Vagina (tissue), 2 donors: ENCODE data around the gene TAF4B. TPM values are rescaled to one million over a fixed set of nuclear protein-coding genes. Genes with fewer than 3 reads are reported as not detected.
"Not testable (repeated sequence)": the region's sequence is repeated elsewhere in the genome, so short reads cannot be mapped to it uniquely, and the experiment has no call there.

Experiments
- DNase-seq, 2 donors: peaks; one replicate each; pipeline ENCODE4 v3.0.0-alpha.2; 2017; ENCODE audit errors: extremely low spot score in 2 of 2
- H3K27ac ChIP-seq: fragments of 200-600 bp; sonication (generic); one replicate; pipeline ENCODE4 v1.5.1; 2019
- H3K27me3 ChIP-seq: fragments of 200-600 bp; sonication (generic); one replicate; pipeline ENCODE4 v1.5.1; 2019
- H3K36me3 ChIP-seq, 2 donors: fragments of 200-600 bp; sonication (generic); one replicate each; pipeline ENCODE4 v1.5.1; 2017 to 2019
- H3K4me1 ChIP-seq: fragments of 200-600 bp; sonication (generic); one replicate; pipeline ENCODE4 v1.5.1; 2019
- H3K4me3 ChIP-seq, 2 donors: fragments of 200-600 bp; sonication (generic); 1 replicate in 1 of 2; 2 replicates in 1 of 2; pipeline ENCODE4 v1.5.1; 2016 to 2019
- H3K9me3 ChIP-seq: fragments of 200-600 bp; sonication (generic); one replicate; pipeline ENCODE4 v1.5.1; 2019
- POLR2A ChIP-seq, 2 donors: fragments of 450-650 bp; IDR thresholded peaks; one replicate each; pipeline ENCODE4 v1.6.1; 2017; ENCODE audit warnings: antibody characterized with exemption in 2 of 2, mild to moderate bottlenecking in 2 of 2, moderate library complexity in 2 of 2
- POLR2AphosphoS5 ChIP-seq, 2 donors: sonication (generic); formaldehyde crosslinking; IDR thresholded peaks; one replicate each; pipeline ENCODE4 v1.9.0; 2017; ENCODE audit warnings: antibody characterized with exemption in 2 of 2, mild to moderate bottlenecking in 2 of 2, low read depth in 1 of 2; ENCODE audit not compliant: insufficient read depth in 1 of 2
- intact Hi-C: fragments of 100-400 bp; cut with DNase I; formaldehyde crosslinking; loops from one replicate; pipeline ENCODE4 v1.15.1; 2023
- total RNA-seq: library from RNA; depleted of rRNA; stranded (reverse); fragments of >200 nt; gene quantifications from one replicate; pipeline ENCODE4 v1.2.3, GENCODE V29; 2016
- TF ChIP-seq, protein P1 (sequence below), 3 experiments: fragments of 450-650 bp in 2 of 3; fragments of 200-600 bp in 1 of 3; sonication (generic) in 1 of 3; IDR thresholded peaks; one replicate each; pipeline ENCODE4 v1.5.1; 2017 to 2019; ENCODE audit warnings: antibody characterized with exemption in 3 of 3, mild to moderate bottlenecking in 2 of 3, moderate library complexity in 2 of 3

The TAF4B gene
- total RNA-seq, 1 donor from 2014 or later = 16.0 TPM

GRCh38 chr18:26362021-26362420 is 135.8 kb downstream of the TAF4B start:
- Histone ChIP-seq H3K27ac (no peak overlapping the region), H3K9me3 (no peaks in the 10 kb centered on the region)

GRCh38 chr18:26367425-26367824 is 141.2 kb downstream of the TAF4B start:
- TF ChIP-seq, protein P1, sequence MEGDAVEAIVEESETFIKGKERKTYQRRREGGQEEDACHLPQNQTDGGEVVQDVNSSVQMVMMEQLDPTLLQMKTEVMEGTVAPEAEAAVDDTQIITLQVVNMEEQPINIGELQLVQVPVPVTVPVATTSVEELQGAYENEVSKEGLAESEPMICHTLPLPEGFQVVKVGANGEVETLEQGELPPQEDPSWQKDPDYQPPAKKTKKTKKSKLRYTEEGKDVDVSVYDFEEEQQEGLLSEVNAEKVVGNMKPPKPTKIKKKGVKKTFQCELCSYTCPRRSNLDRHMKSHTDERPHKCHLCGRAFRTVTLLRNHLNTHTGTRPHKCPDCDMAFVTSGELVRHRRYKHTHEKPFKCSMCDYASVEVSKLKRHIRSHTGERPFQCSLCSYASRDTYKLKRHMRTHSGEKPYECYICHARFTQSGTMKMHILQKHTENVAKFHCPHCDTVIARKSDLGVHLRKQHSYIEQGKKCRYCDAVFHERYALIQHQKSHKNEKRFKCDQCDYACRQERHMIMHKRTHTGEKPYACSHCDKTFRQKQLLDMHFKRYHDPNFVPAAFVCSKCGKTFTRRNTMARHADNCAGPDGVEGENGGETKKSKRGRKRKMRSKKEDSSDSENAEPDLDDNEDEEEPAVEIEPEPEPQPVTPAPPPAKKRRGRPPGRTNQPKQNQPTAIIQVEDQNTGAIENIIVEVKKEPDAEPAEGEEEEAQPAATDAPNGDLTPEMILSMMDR (IDR thresholded peaks at IDR 0.05) = no peak
- no peak for TF ChIP-seq POLR2A (IDR thresholded peaks at IDR 0.05)
- TF ChIP-seq POLR2AphosphoS5 (IDR thresholded peaks at IDR 0.05; ENCODE audit: insufficient read depth in 1 of 2, low read depth in 1 of 2) = no peak
- DNase-seq = no peak
- H3K9me3 ChIP-seq = no peaks in the 10 kb centered on the region
- no peaks in the 10 kb centered on the region for H3K36me3 ChIP-seq
- intact Hi-C loops = no loop called here
- H3K4me3 ChIP-seq = no peak overlapping the region
- H3K27ac ChIP-seq = no peak overlapping the region
- no peaks in the 10 kb centered on the region for H3K4me1 ChIP-seq
- H3K27me3 ChIP-seq = no peaks in the 10 kb centered on the region

More at GRCh38 chr18:26362021-26362420, 135.8 kb downstream of the TAF4B start:
- H3K36me3 ChIP-seq = peaks cover 0 to 6% of the 10 kb centered on the region in 2 donors
- H3K4me1 ChIP-seq = no peaks in the 10 kb centered on the region
- no peak for DNase-seq
- intact Hi-C loops = no loop called here
- H3K4me3 ChIP-seq = no peak overlapping the region
- TF ChIP-seq, protein P1 (IDR thresholded peaks at IDR 0.05) = no peak
- TF ChIP-seq POLR2A (IDR thresholded peaks at IDR 0.05) (no peak), POLR2AphosphoS5 (IDR thresholded peaks at IDR 0.05; ENCODE audit: insufficient read depth in 1 of 2, low read depth in 1 of 2) (no peak)
- H3K27me3 ChIP-seq = no peaks in the 10 kb centered on the region

- intact Hi-C loops = no loop called here
- H3K36me3 ChIP-seq = no peaks in the 10 kb centered on the region
- no peak overlapping the region for H3K27ac ChIP-seq
- no peaks in the 10 kb centered on the region for H3K4me1 ChIP-seq
- H3K27me3 ChIP-seq = no peaks in the 10 kb centered on the region
- H3K4me3 ChIP-seq = no peak overlapping the region
- TF ChIP-seq POLR2A (IDR thresholded peaks at IDR 0.05) (no peak), POLR2AphosphoS5 (IDR thresholded peaks at IDR 0.05; ENCODE audit: insufficient read depth in 1 of 2, low read depth in 1 of 2) (no peak)
- TF ChIP-seq, protein P1 (IDR thresholded peaks at IDR 0.05) = no peak
- DNase-seq = no peak
- no peaks in the 10 kb centered on the region for H3K9me3 ChIP-seq
Measured at GRCh38 chr18:26370037-26370436, 143.8 kb downstream of the TAF4B start.

DNA sequence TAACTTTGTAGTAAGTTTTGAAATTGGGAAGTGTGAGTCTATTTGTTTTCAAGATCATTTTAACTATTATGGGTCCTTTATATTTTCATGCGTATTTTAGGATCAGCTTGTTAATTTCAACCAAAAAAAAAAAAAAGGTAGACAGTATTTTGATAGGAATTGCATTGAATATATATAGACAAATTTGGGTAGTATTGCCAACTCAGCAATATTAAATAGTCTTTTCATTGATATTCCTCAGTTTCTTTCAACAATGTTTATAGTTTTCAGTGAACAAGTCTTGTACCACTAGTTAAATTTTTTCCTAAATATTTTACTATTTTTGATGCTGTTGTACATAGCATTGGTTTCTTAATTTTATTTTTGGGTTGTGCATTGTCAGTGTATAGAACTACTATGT is 149.9 kb downstream of the TAF4B start:
- DNase-seq = no peak
- intact Hi-C loops = no loop called here
- Histone ChIP-seq H3K36me3 (no peaks in the 10 kb centered on the region), H3K4me1 (no peaks in the 10 kb centered on the region), H3K27ac (no peak overlapping the region), H3K27me3 (no peaks in the 10 kb centered on the region), H3K9me3 (no peaks in the 10 kb centered on the region), H3K4me3 (no peak overlapping the region)
- TF ChIP-seq POLR2AphosphoS5 (IDR thresholded peaks at IDR 0.05; ENCODE audit: insufficient read depth in 1 of 2, low read depth in 1 of 2) (no peak), POLR2A (IDR thresholded peaks at IDR 0.05) (no peak)
- TF ChIP-seq, protein P1 (IDR thresholded peaks at IDR 0.05) = no peak

DNA sequence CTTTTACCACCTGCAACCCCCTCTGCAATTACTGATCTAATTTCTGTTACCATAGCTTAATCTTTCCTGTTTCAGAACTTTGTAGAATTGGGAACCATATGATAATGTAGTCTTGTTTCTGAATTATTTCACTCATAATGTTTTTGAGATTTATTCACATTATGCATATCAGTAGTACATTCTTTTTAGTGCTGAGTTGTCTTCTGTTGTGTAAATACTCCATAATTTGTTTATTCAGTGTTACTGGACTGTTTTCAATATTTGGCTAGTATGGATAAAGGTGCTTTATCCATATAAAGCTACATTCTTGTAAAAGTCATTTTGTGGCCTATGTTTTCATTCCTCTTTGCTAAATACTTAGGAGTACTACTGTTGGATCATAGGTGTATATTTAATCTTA is 152.5 kb downstream of the TAF4B start:
- intact Hi-C loops = no loop called here
- TF ChIP-seq, protein P1 (IDR thresholded peaks at IDR 0.05) = no peak
- TF ChIP-seq POLR2AphosphoS5 (IDR thresholded peaks at IDR 0.05; ENCODE audit: insufficient read depth in 1 of 2, low read depth in 1 of 2) (no peak), POLR2A (IDR thresholded peaks at IDR 0.05) (no peak)
- no peak overlapping the region for H3K4me3 ChIP-seq
- no peaks in the 10 kb centered on the region for H3K36me3 ChIP-seq
- no peaks in the 10 kb centered on the region for H3K9me3 ChIP-seq
- no peaks in the 10 kb centered on the region for H3K4me1 ChIP-seq
- H3K27me3 ChIP-seq = no peaks in the 10 kb centered on the region
- H3K27ac ChIP-seq = no peak overlapping the region
- no peak for DNase-seq

DNA sequence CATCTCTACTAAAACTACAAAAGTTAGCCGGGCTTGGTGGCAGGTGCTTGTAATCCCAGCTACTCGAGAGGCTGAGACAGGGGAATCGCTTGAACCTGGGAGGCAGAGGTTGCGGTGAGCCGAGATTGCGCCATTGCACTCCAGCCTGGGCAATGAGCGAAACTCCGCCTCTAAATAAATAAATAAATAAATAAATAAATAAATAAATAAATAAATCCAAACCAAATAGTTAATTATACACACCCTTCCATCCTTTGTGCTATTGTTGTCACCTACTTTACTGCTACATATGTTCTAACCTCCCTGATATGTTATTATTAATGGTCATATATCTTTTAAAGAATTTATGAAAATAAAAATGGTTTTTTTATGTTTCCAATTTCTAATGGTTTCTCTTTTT is 155.3 kb downstream of the TAF4B start:
- not testable (repeated sequence) for H3K4me1 ChIP-seq, DNase-seq, H3K27ac ChIP-seq, H3K4me3 ChIP-seq, H3K27me3 ChIP-seq, H3K9me3 ChIP-seq, H3K36me3 ChIP-seq
- intact Hi-C loops = loop anchor here (5.0 kb wide), 1 partner anchor 271 kb away; no protein-coding TSS in a partner anchor
